Measurements from ENCODE around the gene DNAJC13.
A peak's percentile ranks its signal among the peaks of the same experiment; 100 is the strongest.
"Not testable (repeated sequence)": the region's sequence is repeated elsewhere in the genome, so short reads cannot be mapped to it uniquely, and the experiment has no call there.

The DNAJC13 gene

GRCh38 chr3:132416807-132417694, at the start of gene DNAJC13:
Gene DNAJC13 (plus strand): TSS chr3:132417502. CDS start chr3:132434551, 17,049 bp downstream.
- peak; percentile 68 for DNase-seq

- DNase-seq: no peak
Measured at GRCh38 chr3:132368515-132368914, 48.8 kb upstream of the DNAJC13 start.

GRCh38 chr3:132368962-132369361, 48.3 kb upstream of the DNAJC13 start:
- no peak for DNase-seq

GRCh38 chr3:132376945-132377354, 40.4 kb upstream of the DNAJC13 start:
- DNase-seq: peak; percentile 26

- DNase-seq: no peak
Measured at GRCh38 chr3:132378048-132378762, 39.1 kb upstream of the DNAJC13 start.

GRCh38 chr3:132378846-132379245, 38.5 kb upstream of the DNAJC13 start:
- DNase-seq: peak; percentile 16

- DNase-seq: no peak
Measured at GRCh38 chr3:132380920-132381319, 36.4 kb upstream of the DNAJC13 start.

GRCh38 chr3:132381348-132381944, 35.9 kb upstream of the DNAJC13 start:
- no peak for DNase-seq

- no peak for DNase-seq
Measured at GRCh38 chr3:132382267-132382666, 35.0 kb upstream of the DNAJC13 start.

GRCh38 chr3:132382688-132383194, 34.6 kb upstream of the DNAJC13 start:
- no peak for DNase-seq

- DNase-seq: no peak
Measured at GRCh38 chr3:132386259-132386658, 31.0 kb upstream of the DNAJC13 start.

- DNase-seq: not testable (repeated sequence)
Measured at GRCh38 chr3:132392675-132393074, 24.6 kb upstream of the DNAJC13 start.

GRCh38 chr3:132394320-132394719, 23.0 kb upstream of the DNAJC13 start:
- DNase-seq: no peak

- DNase-seq: no peak
Measured at GRCh38 chr3:132395126-132395525, 22.2 kb upstream of the DNAJC13 start.

- DNase-seq: no peak
Measured at GRCh38 chr3:132396255-132396654, 21.0 kb upstream of the DNAJC13 start.

GRCh38 chr3:132396776-132397175, 20.5 kb upstream of the DNAJC13 start:
- not testable (repeated sequence) for DNase-seq

- peak; percentile 3 for DNase-seq
Measured at GRCh38 chr3:132399054-132399929, 18.0 kb upstream of the DNAJC13 start.

- no peak for DNase-seq
Measured at GRCh38 chr3:132401255-132401654, 16.0 kb upstream of the DNAJC13 start.

- DNase-seq: no peak
Measured at GRCh38 chr3:132404276-132404675, 13.0 kb upstream of the DNAJC13 start.

GRCh38 chr3:132405188-132405587, 12.1 kb upstream of the DNAJC13 start:
- DNase-seq: no peak

GRCh38 chr3:132405609-132406299, 11.5 kb upstream of the DNAJC13 start:
- no peak for DNase-seq

GRCh38 chr3:132406587-132406986, 10.7 kb upstream of the DNAJC13 start:
- DNase-seq: no peak
